Trophoblast cell (in vitro differentiated cells and primary cell): Measurements from ENCODE around the gene SNAI1.
A peak's percentile ranks its signal among the peaks of the same experiment; 100 is the strongest.
"Not testable (repeated sequence)": the region's sequence is repeated elsewhere in the genome, so short reads cannot be mapped to it uniquely, and the experiment has no call there.

Source experiments
- DNase-seq, 2 donors: peaks; one replicate each; pipeline ENCODE4 v3.0.0-alpha.2; 2016
- H2AFZ ChIP-seq: 2 replicates; pipeline ENCODE4 v1.6.1; 2013; ENCODE audit warnings: low read length, moderate library complexity, mild to moderate bottlenecking; ENCODE audit not compliant: insufficient read depth, poor library complexity
- H2AK5ac ChIP-seq: 2 replicates; pipeline ENCODE4 v1.6.1; 2013; ENCODE audit warnings: mild to moderate bottlenecking, low read length
- H2BK120ac ChIP-seq: 2 replicates; pipeline ENCODE4 v1.6.1; 2013; ENCODE audit warnings: low read length, mild to moderate bottlenecking, moderate library complexity; ENCODE audit not compliant: insufficient read depth, poor library complexity
- H2BK12ac ChIP-seq: 2 replicates; pipeline ENCODE4 v1.6.1; 2013; ENCODE audit warnings: mild to moderate bottlenecking, low read length, moderate library complexity
- H2BK5ac ChIP-seq: 2 replicates; pipeline ENCODE4 v1.6.1; 2013; ENCODE audit warnings: low read length, low read depth, moderate library complexity, mild to moderate bottlenecking; ENCODE audit not compliant: poor library complexity
- H3K14ac ChIP-seq: 2 replicates; pipeline ENCODE4 v1.6.1; 2013; ENCODE audit warnings: mild to moderate bottlenecking, low read length
- H3K18ac ChIP-seq: 2 replicates; pipeline ENCODE4 v1.6.1; 2013; ENCODE audit warnings: mild to moderate bottlenecking, low read length
- H3K23ac ChIP-seq: 2 replicates; pipeline ENCODE4 v1.6.1; 2013; ENCODE audit warnings: low read length
- H3K27ac ChIP-seq: 2 replicates; pipeline ENCODE4 v1.5.1; 2013; ENCODE audit warnings: low read depth, mild to moderate bottlenecking, inconsistent platforms, low read length, moderate library complexity
- H3K27me3 ChIP-seq: 2 replicates; pipeline ENCODE4 v1.6.1; 2013; ENCODE audit warnings: inconsistent platforms, mild to moderate bottlenecking, low read length, moderate library complexity; ENCODE audit not compliant: insufficient read depth
- H3K36me3 ChIP-seq, 2 experiments: 1 replicate in 1 of 2; 2 replicates in 1 of 2; pipeline ENCODE4 v1.6.1; 2013; ENCODE audit warnings: low read length in 2 of 2, mild to moderate bottlenecking in 2 of 2, moderate library complexity in 1 of 2; ENCODE audit not compliant: insufficient read depth in 2 of 2, control insufficient read depth in 1 of 2
- H3K4ac ChIP-seq: 2 replicates; pipeline ENCODE4 v1.6.1; 2013; ENCODE audit warnings: low read depth, mild to moderate bottlenecking, low read length, moderate library complexity
- H3K4me1 ChIP-seq, 2 experiments: 1 replicate in 1 of 2; 2 replicates in 1 of 2; pipeline ENCODE4 v1.6.1; 2013; ENCODE audit warnings: low read length in 2 of 2, mild to moderate bottlenecking in 2 of 2, moderate library complexity in 1 of 2; ENCODE audit not compliant: insufficient read depth in 2 of 2, control insufficient read depth in 1 of 2
- H3K4me2 ChIP-seq: 2 replicates; pipeline ENCODE4 v1.6.1; 2013; ENCODE audit warnings: inconsistent platforms, mild to moderate bottlenecking, low read length, moderate library complexity
- H3K4me3 ChIP-seq: 2 replicates; pipeline ENCODE4 v1.5.1; 2013; ENCODE audit warnings: mild to moderate bottlenecking, low read depth, low read length, inconsistent platforms
- H3K79me1 ChIP-seq: one replicate; pipeline ENCODE4 v1.6.1; 2013; ENCODE audit warnings: low read length
- H3K79me2 ChIP-seq: 2 replicates; pipeline ENCODE4 v1.6.1; 2013; ENCODE audit warnings: low read length, mild to moderate bottlenecking; ENCODE audit not compliant: control insufficient read depth, insufficient read depth, poor library complexity
- H3K9ac ChIP-seq: 2 replicates; pipeline ENCODE4 v1.6.1; 2013; ENCODE audit warnings: mild to moderate bottlenecking, low read length
- H3K9me3 ChIP-seq: 2 replicates; pipeline ENCODE4 v1.6.1; 2013; ENCODE audit warnings: low read depth, mild to moderate bottlenecking, control low read depth, inconsistent platforms, low read length; ENCODE audit not compliant: insufficient read depth
- H4K12ac ChIP-seq: 2 replicates; pipeline ENCODE4 v1.6.1; 2013; ENCODE audit warnings: low read depth, mild to moderate bottlenecking, low read length, moderate library complexity
- H4K8ac ChIP-seq: 2 replicates; pipeline ENCODE4 v1.6.1; 2013; ENCODE audit warnings: low read depth, mild to moderate bottlenecking, low read length, moderate library complexity
- H4K91ac ChIP-seq: one replicate; pipeline ENCODE4 v1.6.1; 2013; ENCODE audit warnings: low read depth, mild to moderate bottlenecking, low read length, moderate library complexity
- WGBS: extraction: QIAGEN DNeasy Blood & Tissue Kit; methylation state at CpG from one replicate; pipeline ENCODE4 v1.1.7; 2013; ENCODE audit warnings: missing lambda C conversion rate; ENCODE audit not compliant: insufficient read length, insufficient coverage; ENCODE audit errors: extremely low coverage; 5-methylcytosine and 5-hydroxymethylcytosine counted together

The SNAI1 gene

DNA sequence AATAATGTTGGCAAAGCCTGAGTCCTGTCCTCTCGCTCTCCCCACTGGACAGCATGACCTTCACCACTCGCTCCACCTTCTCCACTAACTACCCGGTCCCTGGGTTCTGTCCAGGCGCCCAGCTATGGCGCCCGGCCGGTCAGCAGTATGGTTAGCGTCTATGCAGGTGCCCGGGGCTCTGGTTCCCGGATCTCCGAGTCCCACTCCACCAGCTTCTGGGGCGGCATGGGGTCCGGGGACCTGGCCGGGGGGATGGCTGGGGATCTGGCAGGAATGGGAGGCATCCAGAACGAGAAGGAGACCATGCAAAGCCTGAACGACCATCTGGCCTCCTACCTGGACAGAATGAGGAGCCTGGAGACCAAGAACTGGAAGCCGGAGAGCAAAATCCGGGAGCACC, 26.1 kb upstream of the SNAI1 start:
- no peaks in the 10 kb centered on the region for H3K79me1 ChIP-seq
- H3K4me2 ChIP-seq = no peak overlapping the region
- H3K36me3 ChIP-seq = peaks cover 32 to 55% of the 10 kb centered on the region in 2 experiments
- H3K23ac ChIP-seq = no peak overlapping the region
- H3K27ac ChIP-seq = no peak overlapping the region
- no peak overlapping the region for H2AK5ac ChIP-seq
- H3K9me3 ChIP-seq = no peaks in the 10 kb centered on the region
- no peak overlapping the region for H3K9ac ChIP-seq
- no peak overlapping the region for H3K18ac ChIP-seq
- H3K4me1 ChIP-seq = no peaks in the 10 kb centered on the region
- H2BK120ac ChIP-seq = no peak overlapping the region
- H3K4ac ChIP-seq = no peak overlapping the region
- H4K12ac ChIP-seq = no peak overlapping the region
- no peak overlapping the region for H4K91ac ChIP-seq
- no peak overlapping the region for H2BK12ac ChIP-seq
- no peak overlapping the region for H3K4me3 ChIP-seq
- no peak overlapping the region for H2BK5ac ChIP-seq
- H2AFZ ChIP-seq = no peak overlapping the region
- H4K8ac ChIP-seq = no peak overlapping the region
- no peaks in the 10 kb centered on the region for H3K27me3 ChIP-seq
- no peak for DNase-seq
- no peaks in the 10 kb centered on the region for H3K79me2 ChIP-seq
- WGBS = no CpG with 5 or more reads among the region's 18 CpGs
- H3K14ac ChIP-seq = no peak overlapping the region

DNA sequence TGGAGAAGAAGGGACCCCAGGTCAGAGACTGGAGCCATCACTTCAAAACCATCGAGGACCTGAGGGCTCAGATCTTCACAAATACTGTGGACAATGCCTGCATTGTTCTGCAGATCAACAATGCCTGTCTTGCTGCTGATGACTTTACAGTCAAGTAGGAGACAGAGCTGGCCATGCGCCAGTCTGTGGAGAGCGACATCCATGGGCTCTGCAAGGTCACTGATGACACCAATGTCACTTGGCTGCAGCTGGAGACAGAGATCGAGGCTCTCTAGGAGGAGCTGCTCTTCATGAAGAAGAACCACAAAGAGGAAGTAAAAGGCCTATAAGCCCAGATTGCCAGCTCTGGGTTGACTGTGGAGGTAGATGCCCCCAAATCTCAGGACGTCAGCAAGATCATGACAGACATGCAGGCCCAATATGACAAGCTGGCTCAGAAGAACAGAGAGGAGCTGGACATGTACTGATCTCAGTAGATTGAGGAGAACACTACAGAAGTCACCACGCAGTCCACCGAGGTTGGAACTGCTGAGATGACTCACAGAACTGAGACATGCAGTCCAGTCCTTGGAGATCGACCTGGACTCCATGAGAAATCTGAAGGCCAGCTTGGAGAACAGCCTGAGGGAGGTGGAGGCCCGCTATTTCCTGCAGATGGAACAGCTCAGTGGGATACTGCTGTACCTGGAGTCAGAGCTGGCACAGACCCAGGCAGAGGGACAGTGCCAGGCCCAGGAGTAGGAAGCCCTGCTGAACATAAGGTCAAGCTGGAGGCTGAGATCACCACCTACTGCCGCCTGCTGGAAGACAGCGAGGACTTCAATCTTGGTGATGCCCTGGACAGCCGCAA, 25.5 kb upstream of the SNAI1 start:
- not testable (repeated sequence) for H3K27ac ChIP-seq, H3K4me1 ChIP-seq, H4K12ac ChIP-seq, H2AFZ ChIP-seq, H3K4ac ChIP-seq, DNase-seq, H2BK5ac ChIP-seq, H2BK12ac ChIP-seq, H4K8ac ChIP-seq, H3K18ac ChIP-seq, H2BK120ac ChIP-seq, H3K79me2 ChIP-seq, H3K4me2 ChIP-seq, H3K4me3 ChIP-seq, H2AK5ac ChIP-seq, H4K91ac ChIP-seq, H3K14ac ChIP-seq, H3K27me3 ChIP-seq, H3K23ac ChIP-seq, H3K9me3 ChIP-seq, H3K9ac ChIP-seq, H3K79me1 ChIP-seq
- no CpG with 5 or more reads among the region's 12 CpGs for WGBS
- peaks cover 26 to 49% of the 10 kb centered on the region in 2 experiments for H3K36me3 ChIP-seq

DNA sequence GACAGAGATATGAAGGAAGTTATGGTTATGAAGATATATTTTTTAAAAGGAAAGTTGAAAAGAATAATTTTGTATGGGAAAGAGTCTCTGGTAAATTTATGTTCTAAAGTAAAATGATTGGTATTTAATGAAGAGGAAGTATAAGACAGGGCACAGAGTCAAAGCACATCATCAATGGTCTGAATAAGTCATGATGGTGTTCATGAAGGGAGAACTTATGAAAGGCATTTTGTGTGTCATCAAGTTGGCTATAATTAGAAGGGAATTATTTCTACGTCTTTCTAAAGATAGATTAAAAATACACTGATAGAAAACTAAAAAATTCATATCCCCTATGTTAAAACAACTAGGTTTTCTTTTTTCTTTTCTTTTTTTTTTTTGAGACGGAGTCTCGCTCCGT, 21.4 kb upstream of the SNAI1 start:
- Histone ChIP-seq H3K36me3 (peaks cover 11 to 18% of the 10 kb centered on the region in 2 experiments), H4K8ac (no peak overlapping the region), H3K79me2 (no peaks in the 10 kb centered on the region), H3K18ac (no peak overlapping the region), H3K9ac (no peak overlapping the region), H2AK5ac (no peak overlapping the region), H3K4me1 (peaks cover 0 to 2% of the 10 kb centered on the region in 2 experiments), H2BK120ac (no peak overlapping the region), H3K9me3 (no peaks in the 10 kb centered on the region), H3K23ac (no peak overlapping the region), H4K12ac (no peak overlapping the region), H2BK5ac (no peak overlapping the region), H3K4me2 (no peak overlapping the region), H3K27ac (no peak overlapping the region), H2AFZ (no peak overlapping the region), H4K91ac (no peak overlapping the region), H3K14ac (no peak overlapping the region), H3K27me3 (no peaks in the 10 kb centered on the region), H3K4me3 (no peak overlapping the region), H2BK12ac (no peak overlapping the region), H3K4ac (no peak overlapping the region), H3K79me1 (no peaks in the 10 kb centered on the region)
- WGBS = no CpG with 5 or more reads among the region's 4 CpGs
- no peak for DNase-seq

DNA sequence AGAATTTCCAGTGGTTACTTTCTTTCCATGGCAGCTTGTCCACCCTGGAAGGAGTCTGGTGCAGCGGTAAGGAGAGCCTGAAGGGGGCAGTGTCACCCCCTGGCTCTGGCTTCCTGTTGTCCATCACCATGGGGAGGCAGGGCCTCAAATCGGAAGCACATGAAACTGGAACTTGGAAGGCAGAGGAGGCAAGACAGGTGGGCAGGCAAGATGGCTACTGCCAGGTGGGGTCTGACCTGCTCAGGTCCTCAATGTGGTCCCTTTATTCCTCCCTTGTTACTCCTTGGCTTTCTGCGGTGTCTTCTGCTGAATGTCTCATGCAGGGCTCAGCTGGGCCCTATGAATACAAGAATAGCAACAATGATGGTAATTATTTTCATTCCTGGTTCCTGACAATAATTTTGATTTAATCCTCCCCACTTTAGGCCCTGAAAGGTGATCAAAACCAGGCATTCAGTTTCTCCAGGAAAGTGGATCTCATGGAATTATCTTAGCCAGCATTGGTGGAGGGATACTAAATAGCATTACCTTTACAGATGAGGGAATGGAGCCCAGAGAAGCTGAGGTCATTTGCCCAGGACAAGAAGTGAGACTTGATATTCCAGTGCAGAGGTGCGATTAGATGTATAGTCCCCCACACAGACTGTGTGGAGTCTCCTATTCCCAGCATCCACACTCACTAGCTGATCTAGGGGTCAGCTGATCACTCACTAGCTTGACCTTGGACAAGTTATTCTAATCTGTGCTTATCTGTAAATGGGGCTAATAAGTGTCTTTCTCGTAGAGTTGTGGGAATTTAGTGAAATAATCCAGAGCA, 17.6 kb upstream of the SNAI1 start:
- Histone ChIP-seq H3K4me2 (no peak overlapping the region), H3K14ac (no peak overlapping the region), H2BK5ac (no peak overlapping the region), H2BK12ac (no peak overlapping the region), H4K12ac (no peak overlapping the region), H3K4ac (no peak overlapping the region), H3K27me3 (no peaks in the 10 kb centered on the region), H4K8ac (no peak overlapping the region), H3K9ac (no peak overlapping the region), H3K4me1 (peaks cover 2 to 13% of the 10 kb centered on the region in 2 experiments), H2AFZ (no peak overlapping the region), H4K91ac (no peak overlapping the region), H3K23ac (no peak overlapping the region), H3K4me3 (no peak overlapping the region), H3K36me3 (peaks cover 0 to 3% of the 10 kb centered on the region in 2 experiments), H3K18ac (no peak overlapping the region), H3K79me1 (no peaks in the 10 kb centered on the region), H3K27ac (no peak overlapping the region), H2BK120ac (no peak overlapping the region), H3K9me3 (no peaks in the 10 kb centered on the region), H3K79me2 (no peaks in the 10 kb centered on the region), H2AK5ac (no peak overlapping the region)
- peak; percentile 53 to 61 for DNase-seq
- no CpG with 5 or more reads among the region's 5 CpGs for WGBS
